DMS153 treated with DMSO at 0.1 percent for 48 hours (cell line): Measurements from ENCODE around the gene MRO.
A peak's percentile ranks its signal among the peaks of the same experiment; 100 is the strongest.
"Not testable (repeated sequence)": the region's sequence is repeated elsewhere in the genome, so short reads cannot be mapped to it uniquely, and the experiment has no call there.

Experiments used
- DNase-seq: peaks from one replicate; lab custom pipeline; 2025; ENCODE audit not compliant: unreplicated experiment; lab: John Stamatoyannopoulos, UW

MRO gene

DNA sequence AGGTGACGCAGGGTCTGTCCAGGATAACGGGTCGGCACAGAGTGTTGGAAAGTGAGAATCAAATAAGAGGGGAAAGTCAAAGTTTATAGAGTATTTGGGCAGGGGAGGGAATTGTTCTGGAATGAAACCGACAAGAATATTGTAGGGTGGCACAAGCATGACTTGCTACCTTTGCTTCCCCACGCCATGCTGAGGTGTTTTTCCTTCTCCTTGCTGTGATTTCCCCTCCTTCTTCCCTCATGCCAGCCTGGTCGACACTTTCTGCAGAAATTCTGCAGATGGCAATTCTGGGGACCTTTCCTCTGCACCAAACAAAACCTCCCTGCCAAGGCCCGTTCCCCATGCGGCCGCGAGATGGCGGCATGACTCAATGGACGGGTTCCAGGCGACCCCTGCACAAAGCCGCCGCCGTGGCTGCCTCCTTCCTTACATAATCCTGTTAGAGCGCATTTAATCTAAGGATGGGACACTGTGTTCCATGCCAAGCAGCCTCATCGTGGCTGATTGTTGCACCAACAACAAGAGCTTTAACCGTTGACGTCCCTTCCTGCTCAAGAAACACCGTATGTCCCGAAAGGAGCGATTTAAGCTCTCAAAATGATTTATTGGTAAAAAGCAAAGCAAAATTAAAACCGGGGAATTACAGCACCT, at the start of gene MRO:
Gene MRO, minus strand, starts transcription at position 289 of the 651 bp plus-strand sequence. CDS start 10,616 bp downstream, outside the sequence.
- peak; percentile 79 for DNase-seq

DNA sequence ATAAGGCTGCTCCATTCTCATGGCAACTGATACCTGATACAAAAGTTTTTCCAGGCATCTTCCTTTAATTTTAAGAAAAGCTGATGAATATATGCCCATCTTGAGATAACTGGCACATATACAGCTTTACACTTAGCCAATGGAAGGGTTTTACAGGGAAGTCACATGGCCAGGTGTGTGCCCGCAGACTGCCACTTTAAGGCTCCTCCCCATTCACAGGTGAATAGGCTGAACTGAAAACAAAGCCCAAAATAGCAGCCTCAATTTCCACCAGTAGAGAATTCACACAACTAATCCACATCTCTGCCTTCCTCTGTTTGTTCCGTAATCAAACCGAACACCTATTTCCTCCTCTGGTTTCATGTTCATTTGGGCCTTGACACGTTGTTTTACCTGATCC, 49.3 kb upstream of the MRO start:
- peak; percentile 49 for DNase-seq

DNA sequence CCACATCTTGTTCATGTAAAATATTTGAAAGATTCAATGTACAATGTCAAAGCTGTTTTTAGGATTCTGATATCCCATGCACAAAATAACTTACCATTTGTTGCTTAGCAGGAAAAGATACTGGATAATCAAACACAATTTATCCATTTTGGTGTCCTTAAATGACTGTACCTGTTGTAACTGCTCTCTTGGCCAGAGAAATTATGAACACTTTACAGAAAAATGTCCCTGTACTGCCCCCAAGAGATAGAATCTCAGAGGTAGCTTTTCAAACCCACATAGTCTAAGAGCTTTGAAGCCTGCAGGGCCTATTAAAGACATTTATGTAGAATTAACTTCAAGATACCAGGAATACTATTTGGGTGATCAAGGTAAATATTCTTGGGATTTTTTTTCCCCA, 46.9 kb upstream of the MRO start:
- no peak for DNase-seq

DNA sequence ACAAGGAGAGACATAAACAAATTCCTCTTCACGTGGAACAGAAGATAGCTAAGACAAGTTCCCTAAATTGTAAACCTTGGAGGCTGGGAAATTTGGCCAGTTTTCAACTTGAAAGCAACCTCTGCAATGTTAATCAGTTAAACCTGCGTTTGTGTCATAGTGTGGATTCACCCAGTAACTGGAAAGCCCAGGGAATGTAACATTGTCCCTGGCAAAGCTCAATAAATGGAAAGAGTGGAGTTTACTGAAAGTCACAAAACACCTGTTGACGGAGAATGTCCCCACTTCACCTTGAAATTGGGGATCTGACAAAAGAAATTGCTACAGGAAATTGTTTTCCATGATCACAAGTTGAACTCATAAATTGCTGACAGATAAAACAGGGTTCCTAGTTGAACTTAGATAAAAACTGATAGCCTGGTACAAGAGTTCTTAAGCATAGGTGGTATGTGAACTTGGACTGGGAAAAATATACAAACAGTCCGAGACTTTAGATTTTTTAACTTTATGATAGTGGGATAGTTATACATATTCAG, 44.1 kb upstream of the MRO start:
- no peak for DNase-seq

DNA sequence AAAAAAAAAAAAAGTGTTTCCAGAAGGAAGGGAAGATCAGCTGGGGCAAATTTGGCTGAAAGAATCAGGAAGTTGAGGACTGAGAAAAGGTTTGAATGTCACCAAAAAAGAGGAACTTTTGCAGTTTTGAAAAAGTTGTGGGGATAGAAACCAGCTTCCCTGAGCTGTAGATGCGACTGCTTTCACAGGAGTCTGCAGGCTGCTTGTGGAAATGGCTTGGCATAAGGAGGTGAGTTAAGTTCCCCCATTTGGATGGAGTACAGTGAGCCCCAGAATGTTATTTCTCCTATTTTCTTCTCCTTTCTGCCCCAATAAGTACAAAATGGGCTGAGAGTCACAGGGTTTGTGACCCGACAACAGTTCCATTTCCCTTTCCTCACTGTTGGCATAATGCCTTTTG, 42.6 kb upstream of the MRO start:
- no peak for DNase-seq

DNA sequence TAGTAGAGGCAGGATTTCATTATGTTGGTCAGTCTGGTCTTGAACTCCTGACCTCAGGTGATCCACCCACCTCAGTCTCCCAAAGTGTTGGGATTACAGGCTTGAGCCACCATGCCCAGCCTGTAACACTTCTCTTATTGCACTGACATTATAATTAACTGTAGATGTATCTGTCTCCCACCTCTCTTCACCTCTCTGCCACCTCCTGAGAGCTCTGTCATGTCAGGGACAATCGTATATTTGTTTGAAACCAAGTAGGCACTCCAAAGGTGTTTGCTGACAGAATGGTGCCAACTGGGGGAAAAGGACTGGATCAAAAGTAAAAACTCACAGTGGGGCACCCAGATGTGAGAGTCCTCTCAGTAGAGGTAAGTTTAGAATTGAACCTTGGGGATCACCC, 41.8 kb upstream of the MRO start:
- DNase-seq, result no peak

DNA sequence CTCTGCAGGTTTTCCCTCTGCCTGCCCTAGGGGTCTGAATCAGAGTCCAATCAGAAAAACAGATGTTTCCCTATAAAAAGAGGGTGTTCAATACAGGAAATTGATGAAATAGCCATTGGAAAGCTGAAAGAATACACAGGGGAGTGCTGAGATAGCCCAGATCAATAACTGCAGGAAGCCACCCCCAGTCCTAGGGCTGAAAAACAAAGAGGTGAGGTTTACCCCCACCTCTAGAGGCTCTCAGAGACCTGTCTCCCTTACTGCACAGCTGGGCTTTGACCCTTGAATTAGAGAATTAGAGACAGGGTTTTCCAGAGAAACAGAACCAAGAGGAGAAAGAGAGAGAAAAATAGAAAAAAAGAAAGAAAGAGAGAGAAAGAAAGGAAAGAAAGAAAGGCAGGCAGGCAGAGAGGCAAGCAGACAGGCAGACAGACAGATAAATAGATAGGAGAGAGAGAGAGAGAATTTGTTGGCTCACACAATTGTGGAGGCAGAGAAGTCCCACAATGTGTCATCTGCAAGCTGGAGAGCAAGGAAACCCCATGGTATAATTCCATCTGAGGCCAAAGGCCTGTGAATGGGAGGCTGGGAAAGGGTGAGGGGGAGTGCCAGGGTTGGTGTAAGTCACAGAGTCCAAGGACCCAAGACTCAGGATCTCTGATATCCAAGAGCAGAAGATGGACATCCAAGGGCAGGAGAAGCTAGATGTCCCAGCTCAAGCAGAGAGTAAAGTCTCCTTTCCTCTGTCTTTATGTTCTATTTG, 40.2 kb upstream of the MRO start:
- no peak for DNase-seq

DNA sequence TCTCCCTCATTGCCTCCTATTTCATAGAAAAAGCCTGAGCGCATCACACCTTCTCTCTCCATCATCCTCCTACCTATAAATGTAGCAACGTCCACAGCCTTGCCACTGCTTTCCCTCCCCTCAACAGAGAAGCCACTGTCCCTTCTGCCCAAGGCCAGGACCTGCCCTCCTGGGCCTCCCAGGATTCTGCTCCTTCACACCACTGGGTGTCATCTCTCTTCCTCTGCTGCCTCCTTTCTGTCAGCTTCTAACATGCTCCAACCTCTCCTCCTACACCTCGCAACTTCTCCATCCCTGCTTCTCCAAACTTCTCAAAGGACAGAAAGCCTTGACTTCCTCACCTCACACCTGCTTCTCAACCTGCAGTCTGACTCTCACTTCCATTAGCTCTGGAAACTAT, 37.9 kb upstream of the MRO start:
- DNase-seq, result no peak

DNA sequence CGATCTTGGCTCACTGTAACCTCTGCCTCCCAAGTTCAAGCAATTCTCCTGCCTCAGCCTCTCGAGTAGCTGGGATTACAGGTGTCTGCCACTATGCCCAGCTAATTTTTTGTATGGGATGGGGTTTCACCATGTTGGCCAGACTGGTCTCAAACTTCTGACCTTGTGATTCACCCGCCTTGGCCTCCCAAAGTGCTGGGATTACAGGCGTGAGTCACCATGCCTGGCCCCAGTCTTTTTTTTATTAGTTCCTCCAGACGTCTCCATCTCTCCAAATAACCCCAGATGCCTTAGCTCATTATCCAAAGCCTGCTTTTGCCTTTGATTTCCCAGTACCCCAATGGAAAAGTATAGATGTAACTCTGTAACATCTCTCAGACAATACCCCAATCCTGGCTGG, 37.4 kb upstream of the MRO start:
- not testable (repeated sequence) for DNase-seq

DNA sequence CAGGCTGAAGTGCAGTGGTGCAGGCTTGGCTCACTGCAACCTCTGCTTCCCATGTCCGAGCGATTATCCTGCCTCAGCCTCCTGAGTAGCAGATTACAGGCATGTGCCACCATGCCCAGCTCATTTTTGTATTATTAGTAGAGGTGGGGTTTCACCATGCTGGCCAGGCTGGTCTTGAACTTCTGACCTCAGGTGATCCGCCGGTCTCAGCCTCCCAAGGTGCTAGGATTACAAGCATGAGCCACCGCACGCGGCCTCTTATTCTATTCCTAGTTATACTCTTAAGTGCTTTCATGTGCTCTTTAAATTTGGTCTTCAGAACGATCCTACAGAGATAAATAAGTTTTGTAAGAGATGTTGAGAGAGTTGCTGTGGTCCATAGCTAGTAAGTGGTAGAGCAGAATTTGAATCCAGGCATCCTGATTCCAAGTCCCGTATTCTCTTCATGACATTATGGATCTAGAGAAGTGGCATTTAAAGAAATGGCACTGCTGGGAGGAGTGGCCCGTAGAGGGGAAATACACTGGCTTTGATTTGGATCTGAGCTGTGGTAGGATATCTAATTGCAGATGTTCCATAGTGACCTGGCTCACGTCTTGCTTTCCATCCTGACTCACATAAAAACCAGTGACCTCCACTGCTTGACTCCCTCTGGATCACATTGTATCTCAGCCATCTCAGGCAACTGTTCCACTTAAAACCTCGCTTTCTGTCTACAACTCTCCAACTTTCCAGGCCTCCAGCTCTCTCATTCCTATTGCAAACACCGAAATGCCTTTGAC, 36.4 kb upstream of the MRO start:
- no peak for DNase-seq

DNA sequence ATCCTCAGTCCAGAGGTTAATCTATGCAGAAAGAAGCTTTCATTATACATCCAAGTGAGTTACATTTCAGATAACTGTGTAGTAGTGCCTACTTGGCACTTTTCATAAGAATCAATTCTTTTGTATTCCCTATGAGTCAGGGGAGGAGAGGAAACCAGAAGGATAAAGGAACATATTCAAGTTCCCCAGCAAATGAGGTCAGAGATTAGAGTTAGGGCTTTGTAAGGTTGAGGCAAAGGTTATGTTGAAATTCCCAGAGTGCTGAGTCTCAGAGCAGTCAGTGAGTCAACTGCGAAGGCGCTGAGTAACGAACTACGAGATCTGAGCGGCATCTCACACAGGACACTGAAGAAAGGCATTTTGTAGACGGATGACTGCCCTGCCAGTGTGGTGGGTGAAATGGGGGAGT, 34.1 kb upstream of the MRO start:
- DNase-seq, result no peak

DNA sequence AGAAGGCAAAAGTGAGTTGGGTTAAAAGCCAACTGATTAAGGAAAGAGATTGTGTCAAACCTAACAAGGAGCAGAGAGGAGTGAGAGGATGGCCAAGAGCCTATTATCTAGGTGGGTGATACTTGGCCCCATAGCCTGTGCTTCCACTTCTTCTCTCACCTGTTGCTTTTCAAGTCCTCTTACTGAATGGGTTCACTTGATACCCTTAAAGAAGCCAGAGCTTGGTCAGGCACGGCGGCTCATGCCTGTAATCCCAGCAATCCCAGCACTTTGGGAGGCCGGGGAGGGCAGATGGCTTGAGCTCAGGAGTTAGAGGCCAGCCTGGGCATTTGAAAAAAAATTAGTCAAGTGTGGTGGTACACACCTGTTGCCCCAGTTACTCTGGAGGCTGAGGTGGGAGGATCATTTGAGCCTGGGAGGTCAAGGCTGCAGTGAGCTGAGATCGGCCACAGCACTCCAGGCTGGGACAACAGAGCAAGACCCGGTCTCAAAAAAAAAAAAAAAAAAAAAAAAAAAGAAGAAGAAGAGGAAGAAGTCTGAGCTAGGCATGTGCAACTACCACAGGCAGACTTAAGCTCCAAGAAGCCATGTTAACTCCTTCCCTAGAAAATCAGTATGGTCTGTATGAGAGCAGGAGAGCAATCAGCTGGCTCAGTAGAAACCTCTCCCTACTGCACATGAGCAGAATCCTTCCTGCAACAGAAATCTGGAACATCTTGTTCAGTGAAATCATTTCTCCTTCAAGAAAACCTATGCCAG, 30.7 kb upstream of the MRO start:
- no peak for DNase-seq

DNA sequence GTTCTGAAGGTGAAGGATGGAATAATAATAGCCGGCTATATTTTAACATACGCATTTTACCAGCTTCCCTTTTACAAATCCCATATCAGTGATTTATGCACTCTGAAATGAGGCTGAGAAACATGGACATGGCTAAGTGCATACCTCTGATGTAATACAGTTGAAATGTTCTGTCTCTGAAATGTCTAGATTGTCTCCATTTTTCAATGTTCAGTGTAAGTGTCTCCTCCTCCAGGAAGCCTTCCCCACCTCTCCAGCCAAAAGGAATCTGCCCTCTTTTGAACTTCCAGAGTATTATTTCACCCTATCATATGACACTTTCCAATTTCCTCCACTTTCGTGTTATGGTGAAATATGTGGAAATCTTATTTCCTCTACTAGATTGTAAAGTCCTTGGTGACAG, 29.6 kb upstream of the MRO start:
- DNase-seq, result no peak

DNA sequence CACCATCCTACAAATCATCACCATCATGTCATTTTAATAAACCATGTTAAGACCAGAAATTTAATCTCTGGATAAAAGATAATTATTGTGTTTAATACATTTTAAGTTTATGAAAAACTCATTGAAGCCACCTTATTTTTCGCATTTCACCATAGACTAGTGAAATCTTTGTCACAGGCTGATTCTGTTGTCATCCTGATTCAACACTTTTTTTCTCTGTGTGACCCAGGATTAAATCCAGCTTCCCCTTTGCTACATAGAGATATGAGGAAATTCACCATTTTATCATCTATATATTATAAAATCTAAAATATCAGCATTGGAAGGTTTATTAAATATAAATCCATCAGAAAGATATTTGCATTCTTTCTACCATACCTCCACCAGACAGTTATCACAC, 29.2 kb upstream of the MRO start:
- DNase-seq, result no peak

DNA sequence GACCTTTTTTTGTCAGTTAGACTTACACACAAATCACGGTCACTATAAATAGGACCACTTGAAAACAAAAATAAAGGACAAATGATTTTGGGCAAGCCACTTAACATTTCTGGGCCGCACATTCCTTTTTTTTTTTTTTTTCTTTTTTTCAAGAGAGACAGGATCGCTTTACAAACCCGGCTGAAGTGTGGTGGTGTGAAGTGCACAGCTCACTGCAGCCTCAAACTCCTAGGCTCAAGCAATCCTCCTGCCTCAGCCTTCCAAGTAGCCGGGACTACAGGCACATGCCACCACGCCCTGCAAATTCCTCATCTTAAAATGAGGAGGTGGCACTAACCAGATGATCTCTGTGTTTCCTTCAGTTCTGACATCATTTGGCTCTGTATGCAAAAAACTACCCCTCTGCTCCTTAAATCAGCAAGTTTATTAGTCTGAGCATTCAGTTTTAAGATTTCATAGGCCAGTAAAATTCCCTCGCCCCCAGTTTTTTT, 28.3 kb upstream of the MRO start:
- DNase-seq, result no peak

DNA sequence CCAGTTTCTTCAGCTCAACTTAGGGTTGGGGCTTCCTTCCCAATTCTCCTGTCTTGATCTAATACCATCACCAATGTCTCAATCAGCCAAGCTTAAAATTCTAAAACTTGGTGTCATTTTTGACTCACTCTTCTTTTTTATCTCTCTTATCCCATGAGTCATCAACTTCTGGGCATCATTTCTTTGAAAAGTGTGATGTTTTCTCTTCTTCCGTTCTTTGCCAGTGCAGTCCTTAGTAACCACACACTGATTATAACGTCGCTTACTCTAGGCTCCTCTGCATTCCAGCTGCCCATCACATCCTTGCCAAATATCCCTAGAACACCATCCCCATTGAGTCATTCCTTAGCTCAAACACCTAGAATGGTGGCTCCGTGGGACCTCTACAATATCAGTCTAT, 27.4 kb upstream of the MRO start:
- no peak for DNase-seq

DNA sequence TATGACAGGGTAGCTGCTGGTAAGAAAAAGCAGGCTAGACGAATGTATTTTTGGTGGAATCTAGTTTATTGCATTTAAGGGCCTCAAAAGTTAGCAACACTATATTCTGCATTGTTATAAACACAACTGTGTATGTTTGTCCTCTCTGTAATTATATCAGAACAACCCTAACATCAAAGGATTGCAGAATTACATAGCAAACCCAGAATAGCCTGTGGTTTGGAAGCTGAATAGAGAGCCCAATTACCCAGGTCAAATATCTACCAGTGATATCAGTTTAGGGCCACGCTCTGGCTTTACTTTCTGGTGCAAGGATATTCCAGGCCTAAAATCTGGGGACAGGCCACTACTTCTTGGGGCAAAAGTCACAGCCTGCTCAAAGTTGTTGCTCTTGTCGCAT, 25.1 kb upstream of the MRO start:
- DNase-seq, result no peak

DNA sequence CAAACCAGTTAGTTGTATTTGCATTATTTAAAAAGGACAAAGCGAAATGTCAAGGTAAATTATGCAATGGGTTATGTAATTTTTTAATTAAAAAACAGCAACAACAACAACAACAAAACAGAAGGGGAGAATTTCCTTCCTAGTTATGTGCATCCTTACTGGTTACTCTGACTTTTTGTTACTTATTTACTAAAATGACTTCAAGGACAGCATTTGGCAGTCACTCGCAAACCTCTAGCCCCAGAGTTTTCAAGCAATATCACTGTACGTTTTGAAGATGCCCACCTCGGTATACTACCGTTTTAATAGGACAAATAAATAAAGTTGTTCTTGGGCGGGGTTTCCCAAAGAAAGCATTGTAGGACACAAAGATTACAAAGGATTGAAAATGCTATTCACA, 24.7 kb upstream of the MRO start:
- no peak for DNase-seq

DNA sequence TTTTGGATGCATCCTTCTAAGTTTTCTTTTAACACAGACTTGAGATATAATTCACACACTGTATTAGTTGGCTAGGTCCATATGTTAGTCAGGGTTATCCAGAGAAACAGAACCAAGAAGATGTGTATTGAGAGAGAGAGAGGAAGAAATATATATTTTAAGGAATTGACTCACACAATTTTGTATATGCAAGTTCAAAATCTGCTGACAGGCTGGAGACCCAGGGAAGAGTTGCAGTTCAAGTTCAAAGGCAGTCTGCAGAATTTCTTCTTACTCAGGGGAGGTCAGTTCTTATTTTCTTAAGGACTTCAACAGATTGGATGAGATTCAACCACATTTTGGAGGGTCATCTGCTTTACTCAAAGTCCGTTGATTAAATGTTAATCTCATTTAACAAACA, 23.0 kb upstream of the MRO start:
- no peak for DNase-seq

DNA sequence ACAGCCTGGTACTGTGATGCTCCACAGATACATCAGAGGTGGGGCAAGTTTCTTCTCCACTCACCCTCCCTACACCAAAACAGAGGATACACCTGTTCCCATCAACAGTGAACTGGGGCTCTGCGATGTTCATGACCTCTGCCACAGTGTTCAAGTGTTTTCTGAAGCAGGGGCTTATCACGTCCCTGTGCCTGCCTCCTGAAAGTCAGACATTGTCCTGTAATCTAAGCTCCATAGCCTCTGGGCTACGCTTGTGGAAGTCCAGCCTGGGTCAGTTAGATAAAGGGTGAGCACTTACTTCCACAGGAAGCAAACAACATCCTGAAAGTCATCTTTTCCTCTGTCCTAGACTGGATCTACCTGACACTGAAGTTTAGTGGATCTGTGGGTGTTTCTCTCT, 20.2 kb upstream of the MRO start:
- DNase-seq, result no peak

DNA sequence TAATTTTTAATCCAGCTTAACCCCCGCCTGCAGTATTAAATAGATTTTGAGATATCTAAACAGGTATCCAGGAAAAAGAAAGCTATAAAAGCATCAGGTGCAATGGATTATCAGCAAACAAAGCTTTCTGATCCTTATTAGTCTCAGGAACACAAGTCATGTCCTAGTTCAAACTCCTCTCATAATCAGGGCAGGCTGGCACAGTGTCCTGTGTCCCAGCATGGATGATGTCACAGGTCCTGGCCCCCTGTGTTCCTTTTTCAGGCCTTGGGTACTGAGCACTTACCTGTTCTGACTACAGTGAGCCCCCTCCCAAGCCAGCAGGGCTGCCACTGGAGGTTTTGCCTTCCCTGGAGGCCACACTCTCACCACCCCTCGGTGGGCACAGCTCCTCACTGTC, 19.5 kb upstream of the MRO start:
- no peak for DNase-seq
